ENCODE results near the gene PIK3C3. TPM values are rescaled to one million over a fixed set of nuclear protein-coding genes. Genes with fewer than 3 reads are reported as not detected.
"Not testable (repeated sequence)": the region's sequence is repeated elsewhere in the genome, so short reads cannot be mapped to it uniquely, and the experiment has no call there.

PIK3C3 gene
- total RNA-seq, 1 donor from 2014 or later: 24.1 TPM

GRCh38 chr18:42005782-42006181, 50.7 kb downstream of the PIK3C3 start:
- H3K27me3 ChIP-seq: no peaks in the 10 kb centered on the region
- peaks cover 0 to 32% of the 10 kb centered on the region in 2 donors for H3K36me3 ChIP-seq
- H3K4me1 ChIP-seq: no peaks in the 10 kb centered on the region
- no peaks in the 10 kb centered on the region for H3K9me3 ChIP-seq
- no peak overlapping the region for H3K4me3 ChIP-seq
- TF ChIP-seq POLR2AphosphoS5 (IDR thresholded peaks at IDR 0.05; ENCODE audit: insufficient read depth in 1 of 2, low read depth in 1 of 2) (no peak), POLR2A (IDR thresholded peaks at IDR 0.05) (no peak), CTCF (IDR thresholded peaks at IDR 0.05) (no peak)
- intact Hi-C loops (cut with DNase I): loop anchor here (2.0 kb wide), 1 partner anchor 25 kb away; no protein-coding TSS in a partner anchor
- H3K27ac ChIP-seq: no peak overlapping the region
- no peak for DNase-seq (ENCODE audit: extremely low spot score in 2 of 2)

DNA sequence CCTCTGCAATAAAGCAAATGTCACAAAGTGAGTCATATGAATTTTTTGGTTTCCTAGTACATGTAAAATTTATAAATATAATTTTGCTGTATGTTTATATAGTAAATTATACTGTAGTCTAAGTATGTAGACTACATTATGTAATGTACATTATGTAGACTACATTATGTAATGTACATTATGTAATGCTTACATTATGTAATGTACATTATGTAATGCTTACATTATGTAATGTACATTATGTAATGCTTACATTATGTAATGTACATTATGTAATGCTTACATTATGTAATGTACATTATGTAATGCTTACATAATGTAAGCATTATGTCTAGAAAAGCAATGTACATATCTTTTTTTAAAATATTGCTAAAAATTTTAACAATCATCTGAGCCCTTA, 54.4 kb downstream of the PIK3C3 start:
- DNase-seq (ENCODE audit: extremely low spot score in 2 of 2); H3K4me3 ChIP-seq; intact Hi-C loops (cut with DNase I); H3K4me1 ChIP-seq; H3K27me3 ChIP-seq; H3K27ac ChIP-seq; H3K9me3 ChIP-seq: not testable (repeated sequence)
- peaks cover 0 to 28% of the 10 kb centered on the region in 2 donors for H3K36me3 ChIP-seq

- Histone ChIP-seq H3K36me3 (peaks cover 0 to 34% of the 10 kb centered on the region in 2 donors), H3K4me1 (no peaks in the 10 kb centered on the region), H3K4me3 (no peak overlapping the region), H3K27me3 (no peaks in the 10 kb centered on the region), H3K27ac (no peak overlapping the region), H3K9me3 (no peaks in the 10 kb centered on the region)
- intact Hi-C loops (cut with DNase I): no loop called here
- no peak for DNase-seq (ENCODE audit: extremely low spot score in 2 of 2)
- no peak for TF ChIP-seq CTCF (IDR thresholded peaks at IDR 0.05)
- TF ChIP-seq POLR2A (IDR thresholded peaks at IDR 0.05): no peak
- TF ChIP-seq POLR2AphosphoS5 (IDR thresholded peaks at IDR 0.05; ENCODE audit: insufficient read depth in 1 of 2, low read depth in 1 of 2): no peak
Measured at GRCh38 chr18:42011053-42011452, 56.0 kb downstream of the PIK3C3 start.

DNA sequence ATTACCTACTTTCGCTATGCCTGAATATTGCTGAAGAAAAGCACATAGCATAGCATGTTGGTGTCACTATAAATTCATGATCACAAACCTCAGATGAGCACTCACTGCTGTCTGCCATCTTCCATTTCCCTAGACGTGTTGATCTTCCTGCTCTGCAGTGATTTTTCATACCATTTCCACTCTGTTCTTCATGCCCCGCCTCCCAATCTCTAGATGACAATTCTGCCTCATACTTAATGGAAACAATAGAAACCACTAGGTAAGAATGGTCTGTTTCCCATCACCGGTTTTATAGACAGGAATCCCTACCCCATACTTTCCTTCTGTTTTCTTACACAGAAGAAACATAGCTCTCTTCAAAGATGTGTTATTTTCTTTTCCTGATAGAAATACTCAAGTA, 63.8 kb downstream of the PIK3C3 start:
- DNase-seq (ENCODE audit: extremely low spot score in 2 of 2): no peak
- intact Hi-C loops (cut with DNase I): no loop called here
- Histone ChIP-seq H3K27ac (no peak overlapping the region), H3K4me1 (no peaks in the 10 kb centered on the region), H3K27me3 (no peaks in the 10 kb centered on the region), H3K9me3 (no peaks in the 10 kb centered on the region), H3K4me3 (no peak overlapping the region), H3K36me3 (peaks cover 0 to 58% of the 10 kb centered on the region in 2 donors)
- TF ChIP-seq CTCF (IDR thresholded peaks at IDR 0.05) (no peak), POLR2AphosphoS5 (IDR thresholded peaks at IDR 0.05; ENCODE audit: insufficient read depth in 1 of 2, low read depth in 1 of 2) (no peak), POLR2A (IDR thresholded peaks at IDR 0.05) (no peak)

- no peak for DNase-seq (ENCODE audit: extremely low spot score in 2 of 2)
- Histone ChIP-seq H3K4me1 (no peaks in the 10 kb centered on the region), H3K27ac (no peak overlapping the region), H3K9me3 (no peaks in the 10 kb centered on the region), H3K27me3 (no peaks in the 10 kb centered on the region), H3K4me3 (no peak overlapping the region), H3K36me3 (peaks cover 0 to 35% of the 10 kb centered on the region in 2 donors)
- no peak for TF ChIP-seq CTCF (IDR thresholded peaks at IDR 0.05)
- TF ChIP-seq POLR2AphosphoS5 (IDR thresholded peaks at IDR 0.05; ENCODE audit: insufficient read depth in 1 of 2, low read depth in 1 of 2): no peak
- TF ChIP-seq POLR2A (IDR thresholded peaks at IDR 0.05): no peak
- intact Hi-C loops (cut with DNase I): no loop called here
Measured at GRCh38 chr18:42024131-42024530, 69.1 kb downstream of the PIK3C3 start.
